K562 (cell line): ENCODE measurements around the gene PNMT. TPM values are rescaled to one million over a fixed set of nuclear protein-coding genes. Genes with fewer than 3 reads are reported as not detected.

ENCODE experiments used
- ATAC-seq: fragments of 200-7000 bp; cut with Tn5 transposase; 3 replicates; pipeline ENCODE4 v1.9.1; 2020; ENCODE audit warnings: moderate library complexity
- BruUV-seq: library from RNA; stranded (reverse); fragments of 400-500 nt; replicated peaks from 2 replicates; lab custom pipeline; 2021; lab: Mats Ljungman, UMichigan
- CTCF ChIA-PET: fragments of 300-600 bp; formaldehyde crosslinking; extraction: SDS; loops from one replicate; lab custom pipeline; 2021; ENCODE audit warnings: low intra/inter-chr PET ratio; lab: Yijun Ruan, JAX
- POLR2A ChIA-PET: fragments of 300-600, 350-650 bp; sonication (Branson Sonifier 250); formaldehyde crosslinking; extraction: SDS; loops from one replicate; lab custom pipeline; 2021; ENCODE audit warnings: antibody characterized with exemption, inconsistent platforms; lab: Yijun Ruan, JAX
- DNase-seq, 4 experiments: peaks; one replicate each; pipeline versions ENCODE4 v3.0.0 to v3.0.0-alpha.2; 2011 to 2018; ENCODE audit warnings: low spot score in 3 of 4, mixed read lengths in 3 of 4; ENCODE audit errors: extremely low read depth in 1 of 4
- FAIRE-seq: peaks from 2 replicates; lab custom pipeline; 2011; peaks lifted over from hg19 to GRCh38; lab: Jason Lieb, UNC
- H2AFZ ChIP-seq: 2 replicates; pipeline ENCODE4 v1.6.0; 2011; ENCODE audit warnings: low read depth, low read length, control low read depth, inconsistent platforms
- H3K27ac ChIP-seq: fragments of 200-600 bp; 3 replicates; pipeline ENCODE4 v1.8.0; 2011; ENCODE audit warnings: low read depth, mild to moderate bottlenecking, control low read depth, inconsistent platforms, low read length, moderate library complexity, mixed read lengths; ENCODE audit errors: extremely low read depth
- H3K27me3 ChIP-seq, 2 experiments: fragments of 300-600 bp in 1 of 2; 2 replicates in 1 of 2; 3 replicates in 1 of 2; pipeline versions ENCODE4 v1.6.0 to v1.8.0; 2011; ENCODE audit warnings: inconsistent platforms in 2 of 2, low read length in 2 of 2, mild to moderate bottlenecking in 1 of 2, mixed read lengths in 1 of 2, moderate library complexity in 1 of 2; ENCODE audit not compliant: control insufficient read depth in 2 of 2, insufficient read depth in 2 of 2
- H3K36me3 ChIP-seq: fragments of 300-600 bp; 3 replicates; pipeline ENCODE4 v1.8.0; 2011; ENCODE audit warnings: mild to moderate bottlenecking, low read length, inconsistent platforms; ENCODE audit not compliant: control insufficient read depth, insufficient read depth
- H3K4me1 ChIP-seq, 2 experiments: fragments of 200-600 bp in 1 of 2; replicated peaks in 1 of 2; 2 replicates in 1 of 2; 3 replicates in 1 of 2; pipeline versions ENCODE4 v1.5.1 to v1.8.0; 2011; ENCODE audit warnings: inconsistent platforms in 2 of 2, low read length in 2 of 2, mild to moderate bottlenecking in 1 of 2, mixed read lengths in 1 of 2, moderate library complexity in 1 of 2; ENCODE audit not compliant: control insufficient read depth in 2 of 2, insufficient read depth in 2 of 2
- H3K4me2 ChIP-seq: 2 replicates; pipeline ENCODE4 v1.6.1; 2011; ENCODE audit warnings: low read length, control low read depth, inconsistent platforms, mixed read lengths; ENCODE audit not compliant: insufficient read depth
- H3K4me3 ChIP-seq: fragments of 200-600 bp; sonication (generic), shearing (Covaris generic); 2 replicates; pipeline ENCODE4 v1.5.1; 2016; ENCODE audit warnings: control low read depth, inconsistent platforms
- H3K79me2 ChIP-seq: fragments of 200-600 bp; 3 replicates; pipeline ENCODE4 v1.8.0; 2011; ENCODE audit warnings: low read length, inconsistent platforms; ENCODE audit not compliant: control insufficient read depth, insufficient read depth
- H3K9ac ChIP-seq, 2 experiments: 2 replicates each; pipeline versions ENCODE4 v1.6.0 to v1.6.1; 2011; ENCODE audit warnings: low read depth in 2 of 2, low read length in 2 of 2, control low read depth in 1 of 2, inconsistent platforms in 1 of 2, mild to moderate bottlenecking in 1 of 2, mixed read lengths in 1 of 2; ENCODE audit not compliant: insufficient read depth in 1 of 2
- H3K9me1 ChIP-seq: one replicate; pipeline ENCODE4 v1.6.0; 2011; ENCODE audit warnings: inconsistent platforms, mild to moderate bottlenecking, low read length, moderate library complexity; ENCODE audit not compliant: control insufficient read depth, insufficient read depth
- H3K9me3 ChIP-seq: replicated peaks from 2 replicates; pipeline ENCODE4 v1.5.1; 2011; ENCODE audit warnings: low read depth, low read length, inconsistent platforms; ENCODE audit not compliant: control insufficient read depth, insufficient read depth
- H4K20me1 ChIP-seq: replicated peaks from 2 replicates; pipeline ENCODE4 v1.6.1; 2011; ENCODE audit warnings: low read length, inconsistent platforms, mixed read lengths; ENCODE audit not compliant: control insufficient read depth, insufficient read depth
- MEF2A ChIP-seq: IDR thresholded peaks from 2 replicates; pipeline ENCODE4 v1.6.1; 2011; ENCODE audit warnings: low read depth, mild to moderate bottlenecking, low read length, moderate library complexity; ENCODE audit not compliant: control insufficient read depth
- NCOA6 ChIP-seq: fragments of 450-650 bp; IDR thresholded peaks from 2 replicates; pipeline ENCODE4 v1.6.1; 2017; ENCODE audit warnings: mild to moderate bottlenecking
- NCOR1 ChIP-seq: fragments of 450-650 bp; IDR thresholded peaks from 2 replicates; pipeline ENCODE4 v1.6.1; 2016; ENCODE audit warnings: mild to moderate bottlenecking, moderate library complexity
- NFXL1 ChIP-seq: fragments of 450-650 bp; formaldehyde crosslinking; IDR thresholded peaks from 2 replicates; pipeline ENCODE4 v1.4.0; 2021; ENCODE audit warnings: mild to moderate bottlenecking
- NFYB ChIP-seq: IDR thresholded peaks from 2 replicates; pipeline ENCODE4 v1.6.1; 2011; ENCODE audit warnings: mild to moderate bottlenecking, moderate library complexity; ENCODE audit not compliant: insufficient read length; ENCODE audit errors: extremely low read depth
- SMAD3 ChIP-seq: fragments of 450-650 bp; formaldehyde crosslinking; conservative IDR thresholded peaks from 2 replicates; pipeline ENCODE4 v1.4.0; 2020; ENCODE audit warnings: mild to moderate bottlenecking
- XRCC3 ChIP-seq: fragments of 450-650 bp; IDR thresholded peaks from 2 replicates; pipeline ENCODE4 v1.6.1; 2017; ENCODE audit warnings: mild to moderate bottlenecking, moderate library complexity
- WGBS: fragments of 100-300 bp; shearing (Covaris generic); methylation state at CpG from one replicate; pipeline ENCODE4 v1.1.6; 2016; ENCODE audit warnings: low coverage, mixed read lengths; ENCODE audit not compliant: insufficient coverage; ENCODE audit errors: missing lambda C conversion rate; 5-methylcytosine and 5-hydroxymethylcytosine counted together
- in situ Hi-C: fragments of 300-500 bp; cut with MboI; formaldehyde crosslinking; loops from 4 replicates; pipeline ENCODE4 v1.15.0; 2018; ENCODE audit warnings: inconsistent platforms, mixed read lengths
- intact Hi-C: fragments of 100-400 bp; cut with micrococcal nuclease; formaldehyde crosslinking; loops from 2 replicates; pipeline ENCODE4 v1.14.2; 2022
- polyA plus RNA-seq, 8 experiments: library from polyadenylated mRNA; depleted of rRNA in 4 of 8; stranded (reverse) in 5 of 8; unstranded in 3 of 8; fragments of >200 nt; fragmentation: Nextera tagmentation in 2 of 8; fragmentation: Illumina TruSeq in 1 of 8; extraction: Ambion mirVana in 2 of 8; extraction: Trizol in 1 of 8; gene quantifications; 2 replicates each; pipeline versions ENCODE4 v1.2.1 to v1.2.3, GENCODE V29; 2011 to 2014; ENCODE audit warnings: inconsistent platforms in 1 of 8, missing spikeins in 1 of 8
- total RNA-seq, 7 experiments: library from RNA; depleted of rRNA in 6 of 7; stranded (reverse); fragments of >200 nt in 6 of 7; fragmentation: Illumina TruSeq in 2 of 7; extraction: Trizol in 2 of 7; gene quantifications; 2 replicates each; pipeline versions ENCODE4 v1.2.1 to v1.2.3, GENCODE V29; 2011 to 2021; ENCODE audit warnings: low replicate concordance in 1 of 7
- TF ChIP-seq, protein P1 (sequence below): fragments of 450-650 bp; IDR thresholded peaks from 2 replicates; pipeline ENCODE4 v1.6.1; 2016; ENCODE audit warnings: mild to moderate bottlenecking, moderate library complexity
- TF ChIP-seq, protein P2 (sequence below): sonication (generic); formaldehyde crosslinking; IDR thresholded peaks from 2 replicates; pipeline ENCODE4 v1.8.1; 2023; ENCODE audit warnings: mild to moderate bottlenecking, missing genetic modification reagents, moderate library complexity

PNMT gene
- total and polyA plus RNA-seq, 9 of the 15 experiments (the other 6 are each of a cell fraction or from before 2014, with no cell fraction given), result 0.55 to 18.1 (median 5.8) TPM

DNA sequence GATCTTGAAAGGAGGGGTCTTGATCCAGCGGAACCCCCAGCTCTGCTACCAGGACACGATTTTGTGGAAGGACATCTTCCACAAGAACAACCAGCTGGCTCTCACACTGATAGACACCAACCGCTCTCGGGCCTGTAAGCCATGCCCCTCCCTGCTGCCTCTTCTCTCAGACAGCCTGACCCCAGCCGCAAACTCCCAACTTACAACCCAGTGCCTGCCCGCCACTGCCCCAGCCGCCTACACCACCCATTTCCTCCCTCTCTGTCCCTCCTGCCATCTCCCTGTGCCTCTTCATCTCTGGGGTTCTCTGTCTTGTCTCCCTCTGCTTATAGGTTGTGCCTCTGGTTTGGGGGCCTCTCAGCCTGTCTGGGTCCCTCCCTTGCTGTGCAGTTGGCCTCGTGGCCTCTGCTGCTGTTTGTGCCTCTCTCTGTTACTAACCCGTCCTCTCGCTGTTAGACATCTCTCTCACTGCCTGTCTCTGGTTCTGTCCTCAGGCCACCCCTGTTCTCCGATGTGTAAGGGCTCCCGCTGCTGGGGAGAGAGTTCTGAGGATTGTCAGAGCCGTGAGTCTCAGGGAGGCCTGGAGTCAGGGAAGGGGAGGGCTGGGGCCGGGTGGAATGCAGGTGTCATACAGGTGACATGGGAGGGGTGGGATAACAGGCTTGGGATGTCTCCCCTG is 41.2 kb downstream of the PNMT start:
- no peaks in the 10 kb centered on the region for H3K36me3 ChIP-seq
- ChIA-PET POLR2A (interaction anchor here (0.7 to 1.6 kb wide), 5 partner anchors 14 to 77 kb away, joined by 3 to 6 read pairs (median 3); partner anchors contain the start of gene PGAP3), CTCF (no interaction called here)
- BruUV-seq, result no TSS peak
- H3K9me3 ChIP-seq, result no peaks in the 10 kb centered on the region
- no peak for DNase-seq
- 38% methylated on average over 14 of the region's 14 CpGs for WGBS
- H3K4me3 ChIP-seq, result no peak overlapping the region
- H3K79me2 ChIP-seq, result no peaks in the 10 kb centered on the region
- no peak overlapping the region for H3K27ac ChIP-seq
- in situ Hi-C loops (no loop called here), intact Hi-C loops (no loop called here)
- peaks cover 0 to 25% of the 10 kb centered on the region in 2 experiments; a peak in 3 of 5 replicates for H3K4me1 ChIP-seq
- no peaks in the 10 kb centered on the region for H3K9me1 ChIP-seq
- TF ChIP-seq, protein P1, sequence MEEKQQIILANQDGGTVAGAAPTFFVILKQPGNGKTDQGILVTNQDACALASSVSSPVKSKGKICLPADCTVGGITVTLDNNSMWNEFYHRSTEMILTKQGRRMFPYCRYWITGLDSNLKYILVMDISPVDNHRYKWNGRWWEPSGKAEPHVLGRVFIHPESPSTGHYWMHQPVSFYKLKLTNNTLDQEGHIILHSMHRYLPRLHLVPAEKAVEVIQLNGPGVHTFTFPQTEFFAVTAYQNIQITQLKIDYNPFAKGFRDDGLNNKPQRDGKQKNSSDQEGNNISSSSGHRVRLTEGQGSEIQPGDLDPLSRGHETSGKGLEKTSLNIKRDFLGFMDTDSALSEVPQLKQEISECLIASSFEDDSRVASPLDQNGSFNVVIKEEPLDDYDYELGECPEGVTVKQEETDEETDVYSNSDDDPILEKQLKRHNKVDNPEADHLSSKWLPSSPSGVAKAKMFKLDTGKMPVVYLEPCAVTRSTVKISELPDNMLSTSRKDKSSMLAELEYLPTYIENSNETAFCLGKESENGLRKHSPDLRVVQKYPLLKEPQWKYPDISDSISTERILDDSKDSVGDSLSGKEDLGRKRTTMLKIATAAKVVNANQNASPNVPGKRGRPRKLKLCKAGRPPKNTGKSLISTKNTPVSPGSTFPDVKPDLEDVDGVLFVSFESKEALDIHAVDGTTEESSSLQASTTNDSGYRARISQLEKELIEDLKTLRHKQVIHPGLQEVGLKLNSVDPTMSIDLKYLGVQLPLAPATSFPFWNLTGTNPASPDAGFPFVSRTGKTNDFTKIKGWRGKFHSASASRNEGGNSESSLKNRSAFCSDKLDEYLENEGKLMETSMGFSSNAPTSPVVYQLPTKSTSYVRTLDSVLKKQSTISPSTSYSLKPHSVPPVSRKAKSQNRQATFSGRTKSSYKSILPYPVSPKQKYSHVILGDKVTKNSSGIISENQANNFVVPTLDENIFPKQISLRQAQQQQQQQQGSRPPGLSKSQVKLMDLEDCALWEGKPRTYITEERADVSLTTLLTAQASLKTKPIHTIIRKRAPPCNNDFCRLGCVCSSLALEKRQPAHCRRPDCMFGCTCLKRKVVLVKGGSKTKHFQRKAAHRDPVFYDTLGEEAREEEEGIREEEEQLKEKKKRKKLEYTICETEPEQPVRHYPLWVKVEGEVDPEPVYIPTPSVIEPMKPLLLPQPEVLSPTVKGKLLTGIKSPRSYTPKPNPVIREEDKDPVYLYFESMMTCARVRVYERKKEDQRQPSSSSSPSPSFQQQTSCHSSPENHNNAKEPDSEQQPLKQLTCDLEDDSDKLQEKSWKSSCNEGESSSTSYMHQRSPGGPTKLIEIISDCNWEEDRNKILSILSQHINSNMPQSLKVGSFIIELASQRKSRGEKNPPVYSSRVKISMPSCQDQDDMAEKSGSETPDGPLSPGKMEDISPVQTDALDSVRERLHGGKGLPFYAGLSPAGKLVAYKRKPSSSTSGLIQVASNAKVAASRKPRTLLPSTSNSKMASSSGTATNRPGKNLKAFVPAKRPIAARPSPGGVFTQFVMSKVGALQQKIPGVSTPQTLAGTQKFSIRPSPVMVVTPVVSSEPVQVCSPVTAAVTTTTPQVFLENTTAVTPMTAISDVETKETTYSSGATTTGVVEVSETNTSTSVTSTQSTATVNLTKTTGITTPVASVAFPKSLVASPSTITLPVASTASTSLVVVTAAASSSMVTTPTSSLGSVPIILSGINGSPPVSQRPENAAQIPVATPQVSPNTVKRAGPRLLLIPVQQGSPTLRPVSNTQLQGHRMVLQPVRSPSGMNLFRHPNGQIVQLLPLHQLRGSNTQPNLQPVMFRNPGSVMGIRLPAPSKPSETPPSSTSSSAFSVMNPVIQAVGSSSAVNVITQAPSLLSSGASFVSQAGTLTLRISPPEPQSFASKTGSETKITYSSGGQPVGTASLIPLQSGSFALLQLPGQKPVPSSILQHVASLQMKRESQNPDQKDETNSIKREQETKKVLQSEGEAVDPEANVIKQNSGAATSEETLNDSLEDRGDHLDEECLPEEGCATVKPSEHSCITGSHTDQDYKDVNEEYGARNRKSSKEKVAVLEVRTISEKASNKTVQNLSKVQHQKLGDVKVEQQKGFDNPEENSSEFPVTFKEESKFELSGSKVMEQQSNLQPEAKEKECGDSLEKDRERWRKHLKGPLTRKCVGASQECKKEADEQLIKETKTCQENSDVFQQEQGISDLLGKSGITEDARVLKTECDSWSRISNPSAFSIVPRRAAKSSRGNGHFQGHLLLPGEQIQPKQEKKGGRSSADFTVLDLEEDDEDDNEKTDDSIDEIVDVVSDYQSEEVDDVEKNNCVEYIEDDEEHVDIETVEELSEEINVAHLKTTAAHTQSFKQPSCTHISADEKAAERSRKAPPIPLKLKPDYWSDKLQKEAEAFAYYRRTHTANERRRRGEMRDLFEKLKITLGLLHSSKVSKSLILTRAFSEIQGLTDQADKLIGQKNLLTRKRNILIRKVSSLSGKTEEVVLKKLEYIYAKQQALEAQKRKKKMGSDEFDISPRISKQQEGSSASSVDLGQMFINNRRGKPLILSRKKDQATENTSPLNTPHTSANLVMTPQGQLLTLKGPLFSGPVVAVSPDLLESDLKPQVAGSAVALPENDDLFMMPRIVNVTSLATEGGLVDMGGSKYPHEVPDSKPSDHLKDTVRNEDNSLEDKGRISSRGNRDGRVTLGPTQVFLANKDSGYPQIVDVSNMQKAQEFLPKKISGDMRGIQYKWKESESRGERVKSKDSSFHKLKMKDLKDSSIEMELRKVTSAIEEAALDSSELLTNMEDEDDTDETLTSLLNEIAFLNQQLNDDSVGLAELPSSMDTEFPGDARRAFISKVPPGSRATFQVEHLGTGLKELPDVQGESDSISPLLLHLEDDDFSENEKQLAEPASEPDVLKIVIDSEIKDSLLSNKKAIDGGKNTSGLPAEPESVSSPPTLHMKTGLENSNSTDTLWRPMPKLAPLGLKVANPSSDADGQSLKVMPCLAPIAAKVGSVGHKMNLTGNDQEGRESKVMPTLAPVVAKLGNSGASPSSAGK, result no peak
- TF ChIP-seq MEF2A, result no peak
- TF ChIP-seq, protein P2, sequence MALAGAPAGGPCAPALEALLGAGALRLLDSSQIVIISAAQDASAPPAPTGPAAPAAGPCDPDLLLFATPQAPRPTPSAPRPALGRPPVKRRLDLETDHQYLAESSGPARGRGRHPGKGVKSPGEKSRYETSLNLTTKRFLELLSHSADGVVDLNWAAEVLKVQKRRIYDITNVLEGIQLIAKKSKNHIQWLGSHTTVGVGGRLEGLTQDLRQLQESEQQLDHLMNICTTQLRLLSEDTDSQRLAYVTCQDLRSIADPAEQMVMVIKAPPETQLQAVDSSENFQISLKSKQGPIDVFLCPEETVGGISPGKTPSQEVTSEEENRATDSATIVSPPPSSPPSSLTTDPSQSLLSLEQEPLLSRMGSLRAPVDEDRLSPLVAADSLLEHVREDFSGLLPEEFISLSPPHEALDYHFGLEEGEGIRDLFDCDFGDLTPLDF, result no peak
- no peak for TF ChIP-seq SMAD3 (CRISPR knock-in tag)
- TF ChIP-seq NFXL1 (CRISPR knock-in tag), result no peak
- TF ChIP-seq NCOR1, result no peak
- TF ChIP-seq NCOA6, result no peak
- TF ChIP-seq NFYB, result no peak
- no peak for TF ChIP-seq XRCC3
- H3K4me2 ChIP-seq, result no peak overlapping the region
- H2AFZ ChIP-seq, result no peak overlapping the region
- 0 out of 5 replicates have a peak, but pooled peaks cover 0 to 5% of the 10 kb centered on the region in 2 experiments for H3K27me3 ChIP-seq
- FAIRE-seq, result no peak
- ATAC-seq, result peak; percentile 31; the same call in 2 of the 3 replicates
- H3K9ac ChIP-seq, result peak overlapping the region in 1 of 2 experiments; percentile 59; a peak in 1 of 4 replicates
- H4K20me1 ChIP-seq, result no peaks in the 10 kb centered on the region; the same call in 1 of the 2 replicates
